OCI-LY7 (cell line): ENCODE measurements around the gene FITM1. TPM values are rescaled to one million over a fixed set of nuclear protein-coding genes. Genes with fewer than 3 reads are reported as not detected.

Source experiments
- BruUV-seq: library from RNA; stranded (reverse); fragments of 400-500 nt; replicated peaks from 2 replicates; lab custom pipeline; 2021; lab: Mats Ljungman, UMichigan
- CTCF ChIA-PET: fragments of 300-600 bp; sonication (Branson Sonifier 250); formaldehyde crosslinking; loops from one replicate; lab custom pipeline; 2022; ENCODE audit warnings: antibody characterized with exemption; ENCODE audit not compliant: unreplicated experiment; lab: Charles Lee
- POLR2A ChIA-PET: fragments of 300-600 bp; sonication (Branson Sonifier 250); formaldehyde crosslinking; loops from one replicate; lab custom pipeline; 2022; ENCODE audit warnings: antibody characterized with exemption; lab: Charles Lee
- DNase-seq: peaks from one replicate; pipeline ENCODE4 v3.0.0-alpha.2; 2015; ENCODE audit warnings: low spot score
- H2AFZ ChIP-seq: fragments of 200-600 bp; sonication (generic), shearing (Covaris generic); 2 replicates; pipeline ENCODE4 v1.6.1; 2014; ENCODE audit warnings: mild to moderate bottlenecking, antibody characterized with exemption, low read length, moderate library complexity
- H3K27ac ChIP-seq: fragments of 200-600 bp; sonication (generic); 2 replicates; pipeline ENCODE4 v1.5.1; 2014; ENCODE audit warnings: mixed run types, low read depth, mild to moderate bottlenecking, moderate library complexity, low read length, inconsistent platforms; ENCODE audit not compliant: poor library complexity, severe bottlenecking
- H3K36me3 ChIP-seq: fragments of 200-600 bp; sonication (generic); 2 replicates; pipeline ENCODE4 v1.6.1; 2014; ENCODE audit warnings: mild to moderate bottlenecking, antibody characterized with exemption, low read length, moderate library complexity, mixed read lengths; ENCODE audit not compliant: insufficient read depth
- H3K4me1 ChIP-seq: fragments of 200-600 bp; sonication (generic); 2 replicates; pipeline ENCODE4 v1.5.1; 2014; ENCODE audit warnings: mild to moderate bottlenecking, low read length; ENCODE audit not compliant: insufficient read depth, poor library complexity, severe bottlenecking
- H3K4me2 ChIP-seq: fragments of 200-600 bp; sonication (generic); 2 replicates; pipeline ENCODE4 v1.6.1; 2014; ENCODE audit warnings: mild to moderate bottlenecking, low read length
- H3K4me3 ChIP-seq: fragments of 200-600 bp; sonication (generic); 2 replicates; pipeline ENCODE4 v1.5.1; 2014; ENCODE audit warnings: mild to moderate bottlenecking, low read depth, low read length; ENCODE audit not compliant: poor library complexity, severe bottlenecking
- H3K79me2 ChIP-seq: fragments of 200-600 bp; sonication (generic); 2 replicates; pipeline ENCODE4 v1.6.1; 2016; ENCODE audit warnings: low read depth, mild to moderate bottlenecking, low read length, moderate library complexity, mixed read lengths; ENCODE audit not compliant: insufficient read depth
- H3K9me2 ChIP-seq: fragments of 200-600 bp; sonication (generic); 2 replicates; pipeline ENCODE4 v1.6.1; 2016; ENCODE audit warnings: mild to moderate bottlenecking, low read length, mixed read lengths; ENCODE audit not compliant: insufficient read depth
- H3K9me3 ChIP-seq: fragments of 200-600 bp; sonication (generic); 2 replicates; pipeline ENCODE4 v1.6.1; 2014; ENCODE audit warnings: mild to moderate bottlenecking, mixed run types, low read length, mixed read lengths
- H4K20me1 ChIP-seq: fragments of 200-600 bp; sonication (generic); 2 replicates; pipeline ENCODE4 v1.6.1; 2014; ENCODE audit warnings: mild to moderate bottlenecking, antibody characterized with exemption, low read length, moderate library complexity, mixed read lengths; ENCODE audit not compliant: insufficient read depth
- EZH2phosphoT487 ChIP-seq: fragments of 200-600 bp; sonication (generic); IDR thresholded peaks from 2 replicates; pipeline ENCODE4 v1.6.1; 2018; ENCODE audit warnings: low read depth, borderline replicate concordance, mild to moderate bottlenecking, mixed run types, antibody characterized with exemption, low read length, moderate library complexity, mixed read lengths
- intact Hi-C: fragments of 100-400 bp; cut with micrococcal nuclease; formaldehyde crosslinking; loops from one replicate; pipeline ENCODE4 v1.10.0; 2022; ENCODE audit not compliant: unreplicated experiment
- total RNA-seq, 2 experiments: library from RNA; depleted of rRNA in 1 of 2; stranded (reverse); fragments of >200 nt in 1 of 2; shearing (Covaris generic) in 1 of 2; gene quantifications; 2 replicates each; pipeline ENCODE4 v1.2.3, GENCODE V29; 2014 to 2022
- TF ChIP-seq, protein P1 (sequence below): fragments of 200-600 bp; sonication (generic); conservative IDR thresholded peaks from 2 replicates; pipeline ENCODE4 v1.5.1; 2014; ENCODE audit warnings: mild to moderate bottlenecking, antibody characterized with exemption, low read length, moderate library complexity, mixed read lengths

Gene FITM1
- total RNA-seq, 2 experiments from 2014 or later = 0.28 to 0.97 TPM

DNA sequence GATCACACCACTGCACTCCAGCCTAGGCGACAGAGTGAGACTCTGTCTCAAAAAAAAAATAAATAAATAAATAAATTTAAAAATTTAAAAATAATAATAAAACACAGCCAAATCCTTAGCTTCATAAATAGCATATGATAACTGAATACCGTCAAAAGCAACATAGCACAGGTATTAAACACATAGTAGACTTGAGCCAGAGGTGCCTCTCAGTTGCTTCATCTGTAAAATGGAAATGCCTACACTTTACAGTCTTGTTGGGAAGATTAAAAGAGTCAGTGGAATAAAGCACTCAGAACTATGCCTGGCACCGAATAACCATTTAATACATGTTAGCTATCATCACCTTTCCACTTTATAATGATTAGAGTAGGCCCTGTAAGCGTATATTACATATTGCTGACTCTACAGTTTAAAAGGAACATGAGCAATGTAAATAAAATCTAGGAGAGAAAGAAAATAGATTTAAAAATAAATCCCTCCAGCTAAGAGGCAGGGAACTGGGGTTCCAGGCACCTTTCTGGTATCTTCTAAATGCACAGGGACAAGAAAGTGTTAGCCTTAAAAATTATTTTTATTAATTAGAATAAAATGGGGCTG, 23.7 kb upstream of the FITM1 start:
- H4K20me1 ChIP-seq = no peaks in the 10 kb centered on the region
- no peak for TF ChIP-seq EZH2phosphoT487
- TF ChIP-seq, protein P1, sequence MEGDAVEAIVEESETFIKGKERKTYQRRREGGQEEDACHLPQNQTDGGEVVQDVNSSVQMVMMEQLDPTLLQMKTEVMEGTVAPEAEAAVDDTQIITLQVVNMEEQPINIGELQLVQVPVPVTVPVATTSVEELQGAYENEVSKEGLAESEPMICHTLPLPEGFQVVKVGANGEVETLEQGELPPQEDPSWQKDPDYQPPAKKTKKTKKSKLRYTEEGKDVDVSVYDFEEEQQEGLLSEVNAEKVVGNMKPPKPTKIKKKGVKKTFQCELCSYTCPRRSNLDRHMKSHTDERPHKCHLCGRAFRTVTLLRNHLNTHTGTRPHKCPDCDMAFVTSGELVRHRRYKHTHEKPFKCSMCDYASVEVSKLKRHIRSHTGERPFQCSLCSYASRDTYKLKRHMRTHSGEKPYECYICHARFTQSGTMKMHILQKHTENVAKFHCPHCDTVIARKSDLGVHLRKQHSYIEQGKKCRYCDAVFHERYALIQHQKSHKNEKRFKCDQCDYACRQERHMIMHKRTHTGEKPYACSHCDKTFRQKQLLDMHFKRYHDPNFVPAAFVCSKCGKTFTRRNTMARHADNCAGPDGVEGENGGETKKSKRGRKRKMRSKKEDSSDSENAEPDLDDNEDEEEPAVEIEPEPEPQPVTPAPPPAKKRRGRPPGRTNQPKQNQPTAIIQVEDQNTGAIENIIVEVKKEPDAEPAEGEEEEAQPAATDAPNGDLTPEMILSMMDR = no peak
- H2AFZ ChIP-seq = no peak overlapping the region
- no peak for DNase-seq
- CTCF ChIA-PET = interaction anchor here (2.1 kb wide), 1 partner anchor 54 kb away, joined by 8 read pairs; the partner anchor contains the start of gene IRF9
- no TSS peak for BruUV-seq
- intact Hi-C loops = no loop called here
- no peaks in the 10 kb centered on the region for H3K9me3 ChIP-seq
- no peaks in the 10 kb centered on the region for H3K79me2 ChIP-seq
- no peaks in the 10 kb centered on the region for H3K9me2 ChIP-seq
- H3K4me2 ChIP-seq = no peak overlapping the region
- peaks cover 11% of the 10 kb centered on the region for H3K4me1 ChIP-seq
- H3K36me3 ChIP-seq = peaks cover 6% of the 10 kb centered on the region
- H3K4me3 ChIP-seq = no peak overlapping the region
- H3K27ac ChIP-seq = no peak overlapping the region
- POLR2A ChIA-PET = interaction anchor here (0.6 to 7.0 kb wide), 3 partner anchors 13 to 124 kb away, joined by 5 to 80 read pairs (median 5); partner anchors contain the start of gene PCK2

DNA sequence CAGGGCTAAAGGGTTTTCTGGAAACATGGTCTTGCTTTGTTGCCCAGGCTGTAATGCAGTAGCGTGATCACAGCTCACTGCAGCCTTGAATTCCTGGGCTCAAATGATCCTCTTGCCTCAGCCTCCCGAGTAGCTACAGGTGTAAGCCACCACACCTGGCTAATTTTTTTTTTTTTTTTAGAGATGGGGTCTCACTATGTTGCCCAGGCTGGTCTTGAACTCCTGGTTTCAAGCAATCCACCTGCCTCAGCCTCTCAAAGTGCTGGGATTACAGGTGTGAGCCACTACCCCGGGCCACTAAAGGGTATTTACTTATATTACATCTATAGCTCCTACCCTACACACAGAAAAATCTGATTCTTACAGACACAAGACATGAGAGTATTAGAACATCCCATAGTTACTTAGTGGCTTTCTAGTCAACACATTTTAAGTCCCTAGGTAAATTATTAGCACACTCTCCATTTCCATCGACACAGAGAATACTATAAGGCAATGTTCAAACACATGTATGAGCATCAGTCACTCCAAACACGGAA, 22.1 kb upstream of the FITM1 start:
- BruUV-seq = no TSS peak

More for the DNA sequence above, 22.1 kb upstream of the FITM1 start:
- peaks cover 6% of the 10 kb centered on the region for H3K36me3 ChIP-seq
- TF ChIP-seq, protein P1 = no peak
- no peak for TF ChIP-seq EZH2phosphoT487
- H3K9me2 ChIP-seq = no peaks in the 10 kb centered on the region
- no peak overlapping the region for H3K4me3 ChIP-seq
- no peak for DNase-seq
- H3K9me3 ChIP-seq = no peaks in the 10 kb centered on the region
- no peaks in the 10 kb centered on the region; the same call in 1 of the 2 replicates for H3K79me2 ChIP-seq
- intact Hi-C loops = loop anchor here (1.0 to 2.0 kb wide), 3 partner anchors 14 to 94 kb away; partner anchors contain the start of gene PCK2
- peak overlapping the region; percentile 52 for H3K4me2 ChIP-seq
- POLR2A ChIA-PET = interaction anchor here (0.6 to 7.0 kb wide), 12 partner anchors 15 to 549 kb away, joined by 3 to 80 read pairs (median 3); partner anchors contain the start of genes DHRS4L2, EMC9, PCK2 and RNF31
- H4K20me1 ChIP-seq = no peaks in the 10 kb centered on the region
- peak overlapping the region; percentile 83 for H2AFZ ChIP-seq
- H3K27ac ChIP-seq = peak overlapping the region; percentile 55
- CTCF ChIA-PET = interaction anchor here (0.6 to 2.1 kb wide), 8 partner anchors 10 to 94 kb away, joined by 3 to 8 read pairs (median 4); partner anchors contain the start of genes IRF9, PCK2 and TM9SF1
- peaks cover 15% of the 10 kb centered on the region for H3K4me1 ChIP-seq
